ENCODE measurements around the gene SLC12A5.

SLC12A5 gene

DNA sequence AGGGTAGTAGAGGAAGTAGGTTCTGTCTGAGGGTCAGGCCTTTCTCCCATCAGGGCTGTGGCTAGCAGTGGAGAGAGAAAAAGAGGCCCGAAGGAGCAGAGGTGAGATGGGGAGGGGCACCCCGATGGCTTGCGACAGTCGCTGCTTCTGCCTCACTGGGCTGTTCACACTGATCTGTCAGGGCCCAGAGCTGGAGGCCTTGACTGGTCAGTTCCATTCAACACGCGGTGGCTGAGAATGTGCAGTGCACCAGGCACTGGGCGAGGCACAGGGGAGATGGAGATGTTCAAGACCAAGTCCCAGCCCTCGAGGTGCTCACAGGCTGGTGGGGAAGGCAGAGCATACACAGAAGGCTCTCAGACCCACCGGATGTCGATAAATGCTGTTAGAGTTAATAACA is 21.4 kb downstream of the SLC12A5 start:
- Histone ChIP-seq H3K36me3 (ENCODE audit: control insufficient read depth, insufficient read depth, low read length) (no peaks in the 10 kb centered on the region), H3K4me3 (ENCODE audit: low read depth, low read length) (no peak overlapping the region), H3K9ac (ENCODE audit: low read depth, low read length) (no peak overlapping the region), H3K4me1 (ENCODE audit: control insufficient read depth, insufficient read depth, low read length) (no peaks in the 10 kb centered on the region), H3K9me3 (ENCODE audit: control insufficient read depth, insufficient read depth, low read length) (no peaks in the 10 kb centered on the region), H3K27me3 (ENCODE audit: control insufficient read depth, insufficient read depth, low read length) (peaks cover 46% of the 10 kb centered on the region)

DNA sequence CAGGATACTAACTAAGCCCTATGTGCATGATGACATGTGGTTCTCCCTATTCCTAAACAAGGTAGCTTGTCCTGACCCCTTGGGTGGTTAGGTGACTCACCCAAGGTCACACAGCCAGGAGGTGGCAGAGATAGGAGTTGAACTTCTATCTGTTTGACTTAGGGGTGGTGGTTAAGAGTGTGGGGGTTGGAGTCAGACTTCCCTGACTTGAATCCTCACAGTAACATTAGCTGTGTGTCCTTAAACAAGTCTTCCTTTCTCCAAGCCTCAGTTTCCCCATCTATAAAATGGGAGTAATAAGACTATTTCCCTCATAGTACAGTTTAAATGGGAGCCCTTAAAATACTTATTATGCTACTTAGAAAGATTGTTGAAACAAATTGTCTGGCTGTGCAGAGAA is 21.9 kb downstream of the SLC12A5 start:
- H3K9ac ChIP-seq (ENCODE audit: low read depth, low read length): no peak overlapping the region
- H3K36me3 ChIP-seq (ENCODE audit: control insufficient read depth, insufficient read depth, low read length): no peaks in the 10 kb centered on the region
- H3K4me1 ChIP-seq (ENCODE audit: control insufficient read depth, insufficient read depth, low read length): no peaks in the 10 kb centered on the region
- H3K9me3 ChIP-seq (ENCODE audit: control insufficient read depth, insufficient read depth, low read length): no peaks in the 10 kb centered on the region
- H3K4me3 ChIP-seq (ENCODE audit: low read depth, low read length): no peak overlapping the region
- H3K27me3 ChIP-seq (ENCODE audit: control insufficient read depth, insufficient read depth, low read length): peaks cover 50% of the 10 kb centered on the region

DNA sequence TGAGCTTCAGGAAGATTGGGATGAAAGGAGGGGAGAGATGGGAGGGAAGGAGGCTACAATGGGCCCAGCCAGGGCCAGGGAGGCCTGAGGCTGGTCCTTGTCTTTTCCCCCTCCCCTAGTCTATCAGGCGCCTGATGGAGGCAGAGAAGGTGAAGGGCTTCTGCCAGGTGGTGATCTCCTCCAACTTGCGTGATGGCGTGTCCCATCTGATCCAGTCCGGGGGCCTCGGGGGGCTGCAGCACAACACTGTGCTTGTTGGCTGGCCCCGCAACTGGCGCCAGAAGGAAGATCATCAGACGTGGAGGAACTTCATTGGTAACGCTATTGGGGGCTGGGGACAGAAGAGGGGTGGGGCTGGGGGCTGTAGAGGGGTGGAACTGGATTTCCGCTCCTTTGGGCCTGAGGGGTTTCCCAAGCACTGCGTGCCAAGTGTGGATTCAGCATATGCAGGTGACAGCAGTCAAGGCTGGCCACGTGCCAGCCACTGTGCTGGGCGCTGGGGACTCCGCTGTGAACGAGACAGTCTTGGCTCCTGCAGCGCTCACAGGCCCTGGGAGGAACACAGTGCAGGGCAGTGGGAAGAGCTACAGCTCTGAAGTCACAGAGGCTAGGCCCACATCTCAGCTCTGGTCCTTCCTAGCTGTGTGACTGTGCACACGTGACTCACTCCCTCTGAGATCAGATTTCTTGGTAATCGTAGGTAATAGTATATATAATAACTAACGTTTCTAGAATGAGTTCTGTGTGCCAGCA is 22.7 kb downstream of the SLC12A5 start:
- H3K4me1 ChIP-seq (ENCODE audit: control insufficient read depth, insufficient read depth, low read length): no peaks in the 10 kb centered on the region
- peaks cover 57% of the 10 kb centered on the region for H3K27me3 ChIP-seq (ENCODE audit: control insufficient read depth, insufficient read depth, low read length)
- no peaks in the 10 kb centered on the region for H3K9me3 ChIP-seq (ENCODE audit: control insufficient read depth, insufficient read depth, low read length)
- no peaks in the 10 kb centered on the region for H3K36me3 ChIP-seq (ENCODE audit: control insufficient read depth, insufficient read depth, low read length)
- H3K4me3 ChIP-seq (ENCODE audit: low read depth, low read length): no peak overlapping the region
- H3K9ac ChIP-seq (ENCODE audit: low read depth, low read length): no peak overlapping the region

DNA sequence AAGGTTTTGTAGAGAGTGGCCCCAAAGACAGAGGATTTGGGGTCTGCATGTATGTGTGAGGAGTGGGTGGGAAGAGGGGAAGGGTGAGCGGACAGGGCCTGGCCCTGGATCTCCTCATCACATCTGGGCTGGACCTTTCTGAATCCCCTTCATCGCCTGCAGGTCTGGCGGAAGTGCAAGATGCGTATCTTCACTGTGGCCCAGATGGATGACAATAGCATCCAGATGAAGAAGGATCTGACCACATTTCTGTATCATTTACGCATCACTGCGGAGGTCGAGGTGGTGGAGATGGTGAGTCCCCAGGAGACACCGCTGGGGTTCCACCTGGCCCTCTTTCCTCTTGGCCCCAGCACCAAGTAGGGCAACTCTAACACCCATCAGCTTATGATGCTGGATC is 24.4 kb downstream of the SLC12A5 start:
- Histone ChIP-seq H3K27me3 (ENCODE audit: control insufficient read depth, insufficient read depth, low read length) (peaks cover 65% of the 10 kb centered on the region), H3K36me3 (ENCODE audit: control insufficient read depth, insufficient read depth, low read length) (no peaks in the 10 kb centered on the region), H3K9me3 (ENCODE audit: control insufficient read depth, insufficient read depth, low read length) (no peaks in the 10 kb centered on the region), H3K4me3 (ENCODE audit: low read depth, low read length) (no peak overlapping the region), H3K4me1 (ENCODE audit: control insufficient read depth, insufficient read depth, low read length) (no peaks in the 10 kb centered on the region), H3K9ac (ENCODE audit: low read depth, low read length) (no peak overlapping the region)

DNA sequence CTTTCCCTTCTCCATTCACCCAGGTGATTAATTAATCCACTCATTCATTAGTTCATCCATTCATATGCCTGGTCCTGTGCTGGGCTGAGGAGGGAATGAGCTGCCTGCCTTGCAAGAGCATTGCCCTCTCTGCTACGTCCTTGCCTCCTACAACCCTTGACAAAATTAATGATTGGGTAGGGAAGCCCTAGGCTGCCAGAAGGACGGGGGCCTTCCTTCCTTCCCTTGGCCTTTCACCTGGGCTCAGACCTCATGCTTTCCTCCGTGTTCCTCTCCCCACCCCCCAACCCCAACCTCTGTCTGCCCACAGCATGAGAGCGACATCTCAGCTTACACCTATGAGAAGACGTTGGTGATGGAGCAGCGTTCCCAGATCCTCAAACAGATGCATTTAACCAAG is 25.6 kb downstream of the SLC12A5 start:
- no peaks in the 10 kb centered on the region for H3K36me3 ChIP-seq (ENCODE audit: control insufficient read depth, insufficient read depth, low read length)
- no peak overlapping the region for H3K9ac ChIP-seq (ENCODE audit: low read depth, low read length)
- no peaks in the 10 kb centered on the region for H3K9me3 ChIP-seq (ENCODE audit: control insufficient read depth, insufficient read depth, low read length)
- no peak overlapping the region for H3K4me3 ChIP-seq (ENCODE audit: low read depth, low read length)
- H3K4me1 ChIP-seq (ENCODE audit: control insufficient read depth, insufficient read depth, low read length): peaks cover 3% of the 10 kb centered on the region
- H3K27me3 ChIP-seq (ENCODE audit: control insufficient read depth, insufficient read depth, low read length): peaks cover 70% of the 10 kb centered on the region

DNA sequence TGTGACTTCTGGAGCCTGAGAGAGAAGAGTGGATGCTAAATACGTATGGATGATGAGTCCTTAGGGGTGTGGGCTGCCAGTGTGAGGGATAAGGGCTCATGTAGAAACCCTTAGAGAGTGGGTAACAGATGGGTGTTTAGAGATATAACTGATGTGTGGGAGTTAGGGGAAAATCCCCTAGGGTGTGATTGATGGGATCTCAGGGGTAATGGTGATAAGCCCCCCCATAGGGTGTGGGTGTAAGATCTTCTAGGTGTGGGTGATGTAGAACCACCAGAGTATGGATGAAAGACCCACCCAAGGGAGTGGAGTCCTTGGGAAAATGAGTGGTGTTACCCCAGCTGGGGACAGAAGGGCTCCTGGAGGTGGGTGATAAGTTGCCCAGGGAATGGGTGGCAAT is 26.3 kb downstream of the SLC12A5 start:
- Histone ChIP-seq H3K4me1 (ENCODE audit: control insufficient read depth, insufficient read depth, low read length) (peaks cover 3% of the 10 kb centered on the region), H3K9me3 (ENCODE audit: control insufficient read depth, insufficient read depth, low read length) (no peaks in the 10 kb centered on the region), H3K4me3 (ENCODE audit: low read depth, low read length) (no peak overlapping the region), H3K36me3 (ENCODE audit: control insufficient read depth, insufficient read depth, low read length) (peaks cover 2% of the 10 kb centered on the region), H3K27me3 (ENCODE audit: control insufficient read depth, insufficient read depth, low read length) (peaks cover 71% of the 10 kb centered on the region), H3K9ac (ENCODE audit: low read depth, low read length) (no peak overlapping the region)

DNA sequence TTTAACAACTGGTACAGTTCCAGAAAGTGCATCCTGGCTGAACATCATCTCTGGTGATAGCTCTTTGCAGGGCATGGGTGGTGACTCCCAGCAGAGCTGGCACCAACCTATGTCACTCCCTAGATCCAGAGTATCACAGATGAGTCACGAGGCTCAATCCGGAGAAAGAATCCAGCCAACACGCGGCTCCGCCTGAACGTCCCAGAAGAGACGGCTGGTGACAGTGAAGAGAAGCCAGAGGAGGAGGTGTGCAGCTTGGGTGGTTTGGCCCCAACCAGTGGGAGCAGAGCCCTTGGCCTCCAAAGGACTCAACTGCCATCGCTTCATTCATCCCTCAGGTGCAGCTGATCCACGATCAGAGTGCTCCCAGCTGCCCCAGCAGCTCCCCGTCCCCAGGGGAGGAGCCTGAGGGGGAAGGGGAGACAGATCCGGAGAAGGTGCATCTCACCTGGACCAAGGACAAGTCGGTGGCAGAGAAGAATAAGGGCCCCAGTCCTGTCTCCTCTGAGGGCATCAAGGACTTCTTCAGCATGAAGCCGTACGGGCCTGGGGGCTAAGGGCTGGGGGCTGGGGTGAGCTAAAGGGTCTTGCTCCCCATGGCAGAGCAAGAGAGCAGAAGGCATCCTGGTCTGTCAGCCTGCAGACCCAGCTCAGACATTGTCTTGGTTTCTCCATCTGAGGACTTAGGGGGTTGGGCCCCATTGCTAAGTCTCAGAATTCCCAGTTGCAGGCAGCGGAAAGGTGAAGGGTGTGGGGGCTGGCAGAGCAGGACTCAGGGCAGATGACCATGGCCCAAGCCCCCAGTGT is 27.2 kb downstream of the SLC12A5 start:
- no peak overlapping the region for H3K9ac ChIP-seq (ENCODE audit: low read depth, low read length)
- H3K9me3 ChIP-seq (ENCODE audit: control insufficient read depth, insufficient read depth, low read length): no peaks in the 10 kb centered on the region
- peaks cover 4% of the 10 kb centered on the region for H3K36me3 ChIP-seq (ENCODE audit: control insufficient read depth, insufficient read depth, low read length)
- no peak overlapping the region for H3K4me3 ChIP-seq (ENCODE audit: low read depth, low read length)
- H3K4me1 ChIP-seq (ENCODE audit: control insufficient read depth, insufficient read depth, low read length): peaks cover 3% of the 10 kb centered on the region
- H3K27me3 ChIP-seq (ENCODE audit: control insufficient read depth, insufficient read depth, low read length): peaks cover 68% of the 10 kb centered on the region

DNA sequence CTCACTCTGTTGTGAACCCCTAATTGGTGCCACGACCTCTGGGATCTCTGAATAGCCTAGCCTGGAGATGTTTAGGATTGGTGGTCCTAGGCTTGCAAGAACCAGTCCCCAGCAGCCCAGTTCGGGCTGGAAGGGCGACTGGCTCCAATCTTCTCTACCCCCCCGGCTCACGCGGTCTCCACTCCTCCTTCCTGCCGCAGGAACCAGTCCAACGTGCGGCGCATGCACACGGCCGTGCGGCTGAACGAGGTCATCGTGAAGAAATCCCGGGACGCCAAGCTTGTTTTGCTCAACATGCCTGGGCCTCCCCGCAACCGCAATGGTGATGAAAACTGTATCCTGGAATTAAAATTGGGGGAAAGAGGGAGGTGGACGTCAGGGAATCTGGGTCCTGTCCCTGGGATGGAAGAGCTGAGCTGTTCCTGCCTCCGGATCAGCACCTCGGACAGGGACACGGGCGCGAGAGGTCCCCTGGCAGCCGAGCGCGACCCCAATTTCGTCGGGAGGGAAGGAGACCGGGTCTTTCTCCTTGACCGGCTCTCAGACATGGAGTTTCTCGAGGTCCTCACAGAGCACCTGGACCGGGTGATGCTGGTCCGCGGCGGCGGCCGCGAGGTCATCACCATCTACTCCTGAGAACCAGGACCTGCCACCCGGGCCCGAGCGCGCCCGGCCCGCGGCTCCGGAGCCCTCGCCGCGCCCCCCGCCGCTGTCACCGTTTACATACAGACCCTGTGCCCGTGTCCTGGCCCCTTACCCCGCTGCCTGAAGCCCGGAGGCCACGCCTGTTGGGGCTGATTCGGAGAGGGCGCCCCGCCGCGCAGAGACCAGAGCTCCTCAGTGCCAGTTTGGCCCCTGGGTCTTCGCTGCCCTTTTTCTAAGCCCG is 28.2 kb downstream of the SLC12A5 start:
- H3K4me3 ChIP-seq (ENCODE audit: low read depth, low read length): peak overlapping the region; percentile 59
- H3K36me3 ChIP-seq (ENCODE audit: control insufficient read depth, insufficient read depth, low read length): peaks cover 6% of the 10 kb centered on the region
- no peaks in the 10 kb centered on the region for H3K9me3 ChIP-seq (ENCODE audit: control insufficient read depth, insufficient read depth, low read length)
- no peak overlapping the region for H3K9ac ChIP-seq (ENCODE audit: low read depth, low read length)
- peaks cover 68% of the 10 kb centered on the region for H3K27me3 ChIP-seq (ENCODE audit: control insufficient read depth, insufficient read depth, low read length)
- peaks cover 3% of the 10 kb centered on the region for H3K4me1 ChIP-seq (ENCODE audit: control insufficient read depth, insufficient read depth, low read length)

DNA sequence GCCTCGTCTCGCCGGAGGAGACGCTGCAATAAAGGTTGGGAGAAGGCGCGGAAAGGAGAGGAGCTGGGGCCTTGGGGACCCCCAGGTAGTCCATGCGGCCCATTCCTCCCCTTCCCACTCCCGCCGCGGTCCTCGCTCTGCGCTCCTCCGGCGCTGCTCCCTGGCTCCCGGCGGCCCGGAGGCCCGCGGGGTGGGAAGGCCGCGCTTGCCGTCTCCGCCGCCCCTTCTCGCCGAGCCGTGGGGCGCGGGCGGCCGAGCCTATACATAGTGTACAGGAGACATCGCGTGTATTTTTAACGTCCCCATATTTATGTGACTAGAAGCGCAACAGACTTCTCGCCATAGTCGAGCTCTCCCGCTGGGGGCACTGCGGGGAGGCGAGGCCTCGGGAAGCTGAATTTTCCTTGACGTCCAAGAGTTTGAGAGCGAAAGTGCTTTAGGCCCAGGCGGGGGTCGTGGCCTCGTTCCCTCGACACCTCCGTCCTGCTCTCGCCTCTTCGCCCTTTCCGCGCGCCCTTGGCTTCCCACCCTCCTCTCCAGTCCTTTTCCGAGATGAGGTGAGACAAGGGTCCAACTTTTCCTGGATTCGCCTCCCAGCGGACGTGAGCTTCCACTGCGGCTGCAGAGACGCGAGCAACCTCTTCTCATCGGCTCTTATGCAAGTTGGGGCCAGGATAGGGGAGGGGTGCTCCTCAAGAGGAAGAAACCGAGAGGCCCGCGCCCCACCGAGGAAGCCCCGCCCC is 29.0 kb downstream of the SLC12A5 start:
- H3K4me3 ChIP-seq (ENCODE audit: low read depth, low read length): peak overlapping the region; percentile 59
- peaks cover 3% of the 10 kb centered on the region for H3K4me1 ChIP-seq (ENCODE audit: control insufficient read depth, insufficient read depth, low read length)
- H3K9me3 ChIP-seq (ENCODE audit: control insufficient read depth, insufficient read depth, low read length): no peaks in the 10 kb centered on the region
- peaks cover 11% of the 10 kb centered on the region for H3K36me3 ChIP-seq (ENCODE audit: control insufficient read depth, insufficient read depth, low read length)
- peaks cover 65% of the 10 kb centered on the region for H3K27me3 ChIP-seq (ENCODE audit: control insufficient read depth, insufficient read depth, low read length)
- H3K9ac ChIP-seq (ENCODE audit: low read depth, low read length): no peak overlapping the region

DNA sequence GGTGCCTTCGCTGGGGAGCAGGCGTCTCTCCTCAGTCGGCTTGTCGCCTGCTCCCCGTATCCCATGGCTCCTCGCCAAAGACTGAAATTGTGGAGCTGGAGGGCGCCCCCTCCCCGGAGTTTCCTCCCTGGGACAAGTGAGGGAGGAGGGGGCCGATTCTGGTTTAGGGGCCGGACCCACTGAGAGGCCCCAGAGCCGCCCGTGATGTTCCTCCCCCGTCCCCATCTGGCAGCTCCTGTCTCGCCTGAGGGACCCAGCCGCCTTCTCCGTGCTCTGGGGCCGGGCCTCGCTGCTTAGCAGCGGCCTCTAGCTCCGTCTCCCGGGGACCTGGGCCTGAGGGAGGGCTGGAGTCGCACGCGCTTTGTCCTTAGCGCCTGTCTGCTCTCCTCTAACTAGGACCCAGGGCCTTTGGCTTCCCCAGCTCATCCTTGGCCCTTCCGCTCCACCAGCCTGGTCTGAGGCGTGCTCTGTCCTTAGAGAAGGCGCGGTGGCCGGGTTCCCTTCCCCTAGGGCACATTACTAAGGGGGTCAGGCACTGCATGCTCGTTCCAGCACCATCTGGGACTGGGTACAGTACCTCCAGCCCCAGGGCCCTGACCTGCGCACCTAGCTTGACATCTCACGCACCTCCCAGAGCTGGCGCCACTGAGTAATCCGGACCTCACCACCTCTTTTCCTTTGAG is 29.7 kb downstream of the SLC12A5 start:
- Histone ChIP-seq H3K4me3 (ENCODE audit: low read depth, low read length) (peak overlapping the region; percentile 59), H3K4me1 (ENCODE audit: control insufficient read depth, insufficient read depth, low read length) (peaks cover 3% of the 10 kb centered on the region), H3K27me3 (ENCODE audit: control insufficient read depth, insufficient read depth, low read length) (peaks cover 57% of the 10 kb centered on the region), H3K36me3 (ENCODE audit: control insufficient read depth, insufficient read depth, low read length) (peaks cover 17% of the 10 kb centered on the region), H3K9me3 (ENCODE audit: control insufficient read depth, insufficient read depth, low read length) (no peaks in the 10 kb centered on the region), H3K9ac (ENCODE audit: low read depth, low read length) (no peak overlapping the region)

Measured in iPS-15b (cell line).